ENCODE measurements around the gene GDPD5. TPM values are rescaled to one million over a fixed set of nuclear protein-coding genes. Genes with fewer than 3 reads are reported as not detected.

GDPD5 gene
- total and polyA plus RNA-seq, 2 donors (not counting 3 experiments of a cell fraction or from before 2014, with no cell fraction given) = 60.2 to 79.2 TPM

GRCh38 chr11:75473684-75474083, 52.1 kb downstream of the GDPD5 start:
- CTCF ChIA-PET = no interaction called here
- TF ChIP-seq EZH2 (IDR thresholded peaks at IDR 0.05; ENCODE audit: borderline replicate concordance, low read depth, low read length, severe bottlenecking) = no peak
- no peak for TF ChIP-seq JUN (IDR thresholded peaks at IDR 0.05; ENCODE audit: borderline replicate concordance, insufficient read depth, insufficient read length, low read depth)
- no peak overlapping the region for H3K4me2 ChIP-seq (ENCODE audit: insufficient read depth, low read length)
- no peaks in the 10 kb centered on the region for H3K9me3 ChIP-seq (replicated peaks; ENCODE audit: control insufficient read depth, insufficient read depth, low read length)
- H3K9me1 ChIP-seq (replicated peaks; ENCODE audit: control insufficient read depth, extremely low read depth, insufficient read depth, low read length) = no peaks in the 10 kb centered on the region
- no peaks in the 10 kb centered on the region for H3K79me2 ChIP-seq (ENCODE audit: control insufficient read depth, insufficient read depth, low read length)
- no peak overlapping the region for H2AFZ ChIP-seq (ENCODE audit: low read depth, low read length)
- H3K4me1 ChIP-seq (ENCODE audit: control insufficient read depth, extremely low read depth, insufficient read depth, low read length) = peaks cover 36% of the 10 kb centered on the region
- no peak overlapping the region for H3K27ac ChIP-seq (ENCODE audit: insufficient read depth, low read depth, low read length)
- dilution Hi-C loops (cut with MboI; ENCODE audit: extremely low pct_ligation_motif_present, low sequenced_read_pairs) (no loop called here), intact Hi-C loops (cut with micrococcal nuclease) (no loop called here)
- FAIRE-seq (no peak), DNase-seq (ENCODE audit: low read depth, low spot score) (no peak)
- H3K4me3 ChIP-seq (replicated peaks in 1 of 3; ENCODE audit: insufficient read depth in 1 of 3, low read depth in 1 of 3, low read length in 3 of 3) = no peak overlapping the region
- H3K9ac ChIP-seq (replicated peaks; ENCODE audit: extremely low read depth, insufficient read depth, low read length) = no peak overlapping the region
- H3K36me3 ChIP-seq (ENCODE audit: control insufficient read depth in 2 of 2, extremely low read depth in 1 of 2, insufficient read depth in 2 of 2, low read length in 2 of 2) = peaks cover 0 to 10% of the 10 kb centered on the region in 2 experiments
- H3K27me3 ChIP-seq (ENCODE audit: control insufficient read depth in 2 of 2, insufficient read depth in 2 of 2, low read length in 2 of 2) = no peaks in the 10 kb centered on the region
- no TSS peak for BruUV-seq (replicated peaks)
- no peaks in the 10 kb centered on the region for H4K20me1 ChIP-seq (replicated peaks; ENCODE audit: control insufficient read depth, extremely low read depth, insufficient read depth, low read length)
- POLR2A ChIA-PET = no interaction called here

DNA sequence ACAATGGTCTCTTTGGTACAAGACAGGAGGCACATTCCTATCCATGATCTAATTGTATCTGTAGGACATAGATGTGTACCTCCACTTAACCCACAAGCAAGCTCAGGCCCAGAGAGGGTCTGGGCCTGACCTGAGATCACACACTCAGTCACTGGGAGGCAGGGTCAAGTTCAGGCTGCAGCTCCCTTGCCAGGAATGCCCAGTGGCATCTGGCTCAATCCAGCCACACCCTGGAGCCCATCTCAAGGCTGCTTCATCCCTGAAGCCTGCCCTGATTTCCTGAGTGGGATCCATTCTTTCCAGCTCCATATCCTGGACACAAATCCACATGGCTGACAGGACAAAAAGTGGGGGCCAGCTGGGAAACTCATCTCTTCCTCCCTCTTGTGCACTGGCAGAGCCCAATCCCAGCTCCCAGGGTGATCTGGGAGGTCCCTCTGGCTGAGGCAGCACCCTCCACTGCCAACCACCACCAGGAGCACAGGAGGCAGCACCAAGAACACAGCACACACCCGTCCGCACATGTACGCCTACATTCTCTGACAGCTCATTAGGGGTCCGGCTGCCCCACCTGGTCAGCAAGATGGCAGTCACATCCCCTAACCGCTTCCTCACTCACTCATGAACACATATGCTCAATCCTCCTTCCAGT, 53.5 kb downstream of the GDPD5 start:
- H4K20me1 ChIP-seq (replicated peaks; ENCODE audit: control insufficient read depth, extremely low read depth, insufficient read depth, low read length) = no peaks in the 10 kb centered on the region
- H3K4me2 ChIP-seq (ENCODE audit: insufficient read depth, low read length) = no peak overlapping the region
- POLR2A ChIA-PET = no interaction called here
- no peak overlapping the region for H2AFZ ChIP-seq (ENCODE audit: low read depth, low read length)
- no peaks in the 10 kb centered on the region for H3K27me3 ChIP-seq (ENCODE audit: control insufficient read depth in 2 of 2, insufficient read depth in 2 of 2, low read length in 2 of 2)
- FAIRE-seq (no peak), DNase-seq (ENCODE audit: low read depth, low spot score) (no peak)
- peaks cover 51% of the 10 kb centered on the region for H3K4me1 ChIP-seq (ENCODE audit: control insufficient read depth, extremely low read depth, insufficient read depth, low read length)
- TF ChIP-seq MYC (IDR thresholded peaks at IDR 0.05; ENCODE audit: low read depth, low read length) (no peak), POLR2A (IDR thresholded peaks at IDR 0.05; ENCODE audit: low read depth, low read length) (no peak), CTCF (IDR thresholded peaks at IDR 0.05; ENCODE audit: extremely low read depth in 1 of 2, insufficient read depth in 1 of 2, low read depth in 1 of 2, low read length in 2 of 2) (no peak), FOS (IDR thresholded peaks at IDR 0.05; ENCODE audit: borderline replicate concordance, insufficient read depth, low read length) (no peak), EZH2 (IDR thresholded peaks at IDR 0.05; ENCODE audit: borderline replicate concordance, low read depth, low read length, severe bottlenecking) (no peak), MAX (IDR thresholded peaks at IDR 0.05; ENCODE audit: insufficient read depth, insufficient read length) (no peak)
- H3K9me3 ChIP-seq (replicated peaks; ENCODE audit: control insufficient read depth, insufficient read depth, low read length) = no peaks in the 10 kb centered on the region
- no peak overlapping the region for H3K27ac ChIP-seq (ENCODE audit: insufficient read depth, low read depth, low read length)
- peaks cover 0 to 7% of the 10 kb centered on the region in 2 experiments for H3K36me3 ChIP-seq (ENCODE audit: control insufficient read depth in 2 of 2, extremely low read depth in 1 of 2, insufficient read depth in 2 of 2, low read length in 2 of 2)
- H3K9ac ChIP-seq (replicated peaks; ENCODE audit: extremely low read depth, insufficient read depth, low read length) = no peak overlapping the region
- intact Hi-C loops (cut with micrococcal nuclease) = no loop called here
- dilution Hi-C loops (cut with MboI; ENCODE audit: extremely low pct_ligation_motif_present, low sequenced_read_pairs) = no loop called here
- H3K79me2 ChIP-seq (ENCODE audit: control insufficient read depth, insufficient read depth, low read length) = no peaks in the 10 kb centered on the region
- BruUV-seq (replicated peaks) = no TSS peak
- no peaks in the 10 kb centered on the region for H3K9me1 ChIP-seq (replicated peaks; ENCODE audit: control insufficient read depth, extremely low read depth, insufficient read depth, low read length)
- no peak overlapping the region for H3K4me3 ChIP-seq (replicated peaks in 1 of 3; ENCODE audit: insufficient read depth in 1 of 3, low read depth in 1 of 3, low read length in 3 of 3)
- CTCF ChIA-PET = interaction anchor here (0.8 to 1.6 kb wide), 4 partner anchors 9 to 54 kb away, joined by 3 to 4 read pairs (median 4); partner anchors contain the start of gene GDPD5

Measured in endothelial cell of umbilical vein (primary cell).